HG03558 (cell line): ENCODE results near the gene ROR2.
A peak's percentile ranks its signal among the peaks of the same experiment; 100 is the strongest.

ENCODE experiments used
- ATAC-seq: cut with Tn5 transposase; IDR thresholded peaks from one replicate; pipeline ENCODE4 v1.9.1; 2021; ENCODE audit warnings: moderate number of reproducible peaks; ENCODE audit not compliant: unreplicated experiment; ENCODE audit errors: extremely low read depth

ROR2 gene

GRCh38 chr9:91711755-91712601 lies 238.1 kb downstream of the ROR2 start:
- peak; percentile 85 for ATAC-seq

DNA sequence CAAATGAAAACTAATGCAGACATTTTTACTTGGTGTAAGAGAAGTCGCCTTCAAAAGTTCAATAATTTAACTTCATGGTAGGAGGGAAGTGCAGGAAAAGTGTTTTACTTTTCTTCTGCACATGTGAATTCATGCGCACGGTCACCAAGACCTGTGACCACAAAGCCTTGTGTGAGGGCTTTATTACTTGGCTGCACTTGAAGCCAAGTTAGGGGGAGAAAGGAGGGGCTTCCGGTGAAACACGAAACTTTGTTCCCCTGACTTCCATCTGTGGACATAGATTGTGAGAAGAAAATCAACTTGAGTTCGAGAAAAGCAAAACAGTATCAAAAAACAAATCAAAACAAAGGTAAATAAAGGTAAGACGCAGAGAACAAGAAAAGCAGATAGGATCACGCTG lies 239.9 kb downstream of the ROR2 start:
- ATAC-seq: no peak

DNA sequence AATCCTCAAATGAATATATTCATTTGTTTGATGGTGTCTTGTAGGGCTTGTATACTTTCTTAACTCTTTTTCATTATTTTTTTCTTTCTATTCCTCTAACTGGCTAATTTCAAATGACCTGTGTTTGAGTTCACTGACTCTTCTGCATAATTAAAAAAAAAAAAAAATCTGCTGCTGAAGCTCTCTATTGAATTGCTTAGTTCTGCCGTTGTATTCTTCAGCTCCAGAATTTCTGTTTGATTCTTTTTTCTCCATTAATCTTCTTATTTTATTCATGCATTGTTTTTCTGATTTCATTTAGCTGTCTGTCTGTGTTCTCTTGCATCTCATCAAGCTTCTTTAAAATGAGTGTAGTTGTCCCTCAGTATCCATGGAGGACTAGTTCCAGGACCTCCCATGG lies 244.6 kb downstream of the ROR2 start:
- ATAC-seq: no peak

DNA sequence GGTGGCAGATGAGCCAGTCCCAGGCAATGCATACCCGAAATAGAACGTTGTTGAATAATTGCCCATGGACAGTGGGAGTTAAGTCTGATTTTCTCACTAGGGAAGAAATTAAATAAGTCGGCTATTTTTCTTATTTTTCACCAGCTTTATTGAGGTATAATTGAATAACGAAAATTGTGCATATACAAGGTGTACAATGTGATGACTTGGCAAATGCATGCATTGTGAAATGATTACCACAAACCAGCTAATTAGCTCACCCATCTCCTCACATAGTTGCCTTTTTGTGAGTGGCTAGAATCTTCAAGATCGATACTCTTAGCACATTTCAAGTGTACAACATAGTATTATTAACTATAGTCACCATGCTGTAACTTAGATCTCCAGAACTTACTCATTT lies 249.6 kb downstream of the ROR2 start:
- ATAC-seq: no peak

DNA sequence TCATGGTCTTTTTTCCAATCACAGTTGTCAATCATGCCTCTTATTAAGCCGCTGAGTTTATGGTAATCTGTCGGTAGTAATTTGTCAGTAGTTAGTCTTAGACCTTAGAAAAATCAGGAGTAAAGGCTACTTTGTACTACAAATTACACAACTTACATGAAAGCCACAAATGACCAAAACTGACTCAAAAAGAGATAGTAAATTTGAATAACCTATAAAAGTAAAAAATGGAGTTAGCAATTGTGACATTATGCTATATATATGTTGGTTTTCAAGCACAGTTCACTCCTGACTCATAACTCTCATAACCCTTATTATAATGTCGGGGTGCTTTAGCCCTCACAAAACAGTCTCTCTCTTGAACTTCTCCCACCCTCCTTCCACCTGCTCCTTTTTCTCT lies 251.8 kb downstream of the ROR2 start:
- ATAC-seq: no peak

GRCh38 chr9:91697201-91697600 lies 252.8 kb downstream of the ROR2 start:
- no peak for ATAC-seq

- ATAC-seq: no peak
Observed at GRCh38 chr9:91694081-91694870, 255.8 kb downstream of the ROR2 start.

- ATAC-seq: no peak
Observed at GRCh38 chr9:91693226-91693625, 256.8 kb downstream of the ROR2 start.

- ATAC-seq: no peak
Observed at GRCh38 chr9:91690540-91691249, 259.3 kb downstream of the ROR2 start.

- ATAC-seq: no peak
Observed at GRCh38 chr9:91689006-91689405, 261.0 kb downstream of the ROR2 start.

- ATAC-seq: no peak
Observed at GRCh38 chr9:91683269-91683668, 266.8 kb downstream of the ROR2 start.

- ATAC-seq: no peak
Observed at GRCh38 chr9:91682806-91683205, 267.2 kb downstream of the ROR2 start.

- no peak for ATAC-seq
Observed at GRCh38 chr9:91681461-91682305, 268.3 kb downstream of the ROR2 start.

- no peak for ATAC-seq
Observed at GRCh38 chr9:91680998-91681397, 269.0 kb downstream of the ROR2 start.

GRCh38 chr9:91680106-91680505 lies 269.9 kb downstream of the ROR2 start:
- no peak for ATAC-seq

- no peak for ATAC-seq
Observed at GRCh38 chr9:91678807-91679580, 271.0 kb downstream of the ROR2 start.

- ATAC-seq: no peak
Observed at GRCh38 chr9:91677822-91678436, 272.1 kb downstream of the ROR2 start.

GRCh38 chr9:91677331-91677730 lies 272.7 kb downstream of the ROR2 start:
- ATAC-seq: no peak

- ATAC-seq: no peak
Observed at GRCh38 chr9:91676046-91676445, 274.0 kb downstream of the ROR2 start.
